GM19328 (cell line): ENCODE results near the gene CPSF3.

Source experiments
- ATAC-seq: cut with Tn5 transposase; IDR thresholded peaks from one replicate; pipeline ENCODE4 v1.9.1; 2021; ENCODE audit warnings: mild to moderate bottlenecking, moderate library complexity; ENCODE audit not compliant: unreplicated experiment

The CPSF3 gene

DNA sequence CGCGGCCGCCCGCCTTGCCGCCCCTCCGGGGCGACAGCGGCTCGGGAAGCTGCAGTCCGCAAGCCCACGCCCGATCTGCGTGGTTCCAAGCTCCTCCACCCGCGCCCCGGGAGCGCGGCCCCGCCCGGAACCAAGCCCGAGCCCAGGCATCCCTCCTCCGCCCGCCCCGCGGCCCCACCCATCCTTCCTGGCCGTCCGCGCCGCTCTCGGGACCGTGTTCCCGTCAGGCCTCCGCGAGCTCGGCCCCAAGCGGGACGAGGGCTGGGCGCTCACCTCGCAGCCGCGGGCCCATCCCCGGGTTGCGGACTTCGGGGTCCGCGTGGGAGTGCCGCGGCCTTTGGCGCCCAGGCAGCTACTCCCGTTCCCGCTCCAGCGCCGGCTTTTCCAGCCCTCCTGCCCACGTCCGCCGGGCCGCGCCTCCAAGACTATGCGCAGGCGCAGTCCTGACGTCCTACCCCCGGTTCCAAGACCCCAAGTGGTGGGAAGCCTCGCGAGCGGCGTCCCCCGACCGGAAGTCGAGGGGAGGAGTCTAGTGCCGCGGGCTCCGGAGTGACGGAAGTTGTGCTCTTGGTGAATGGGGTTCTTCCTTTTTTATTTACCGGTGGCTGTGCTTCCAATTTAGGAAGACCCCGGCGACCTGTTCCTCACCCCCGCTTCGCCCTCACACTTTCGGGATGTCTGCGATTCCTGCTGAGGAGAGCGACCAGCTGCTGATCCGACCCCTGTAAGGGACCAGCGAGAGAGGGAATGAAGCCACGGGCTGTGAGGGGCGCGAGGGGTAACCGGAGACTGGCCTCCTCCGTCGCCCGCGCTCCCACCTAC, at the start of gene CPSF3, which contains the start of gene ITGB1BP1:
Gene CPSF3 (plus strand): TSS at position 555 of the 822 bp plus-strand sequence. CDS start 120 bp downstream, at position 675.
Gene ITGB1BP1 (minus strand): TSS at position 429 of the 822 bp plus-strand sequence. CDS start 4,831 bp downstream, outside the sequence.
- ATAC-seq, result peak; percentile 80

DNA sequence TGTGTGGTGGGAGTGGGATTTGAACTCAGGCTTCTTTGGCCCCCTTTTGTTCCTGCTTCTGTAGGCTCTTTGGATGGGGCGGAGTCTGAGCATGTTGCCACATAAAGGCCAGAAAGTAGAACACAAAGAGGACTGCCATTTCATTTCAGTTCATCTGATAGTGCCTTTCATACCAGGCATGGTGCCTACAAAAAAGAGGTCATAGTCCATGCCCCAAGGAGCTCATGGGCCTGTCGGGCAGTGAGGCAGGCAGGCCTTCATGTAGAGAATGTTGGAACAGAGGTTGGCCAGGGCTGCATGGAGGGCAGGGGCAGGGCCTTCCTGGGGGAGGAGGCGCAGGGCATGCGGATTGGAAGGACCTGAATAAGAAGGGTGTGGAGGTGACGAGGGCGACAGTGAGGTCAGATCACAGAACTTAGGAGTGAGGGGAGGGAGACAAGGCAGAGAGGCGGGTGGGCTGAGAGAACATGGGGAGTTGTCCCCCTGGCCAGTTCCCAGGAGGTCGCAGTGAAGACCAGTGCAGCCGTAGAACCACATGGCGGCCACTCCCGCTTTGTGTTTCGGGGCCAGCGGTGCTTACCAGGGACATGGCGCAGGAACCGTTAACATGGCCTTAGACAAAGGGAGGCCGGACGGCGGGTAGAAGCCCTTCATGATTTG, 49.3 kb upstream of the CPSF3 start:
- ATAC-seq, result no peak

DNA sequence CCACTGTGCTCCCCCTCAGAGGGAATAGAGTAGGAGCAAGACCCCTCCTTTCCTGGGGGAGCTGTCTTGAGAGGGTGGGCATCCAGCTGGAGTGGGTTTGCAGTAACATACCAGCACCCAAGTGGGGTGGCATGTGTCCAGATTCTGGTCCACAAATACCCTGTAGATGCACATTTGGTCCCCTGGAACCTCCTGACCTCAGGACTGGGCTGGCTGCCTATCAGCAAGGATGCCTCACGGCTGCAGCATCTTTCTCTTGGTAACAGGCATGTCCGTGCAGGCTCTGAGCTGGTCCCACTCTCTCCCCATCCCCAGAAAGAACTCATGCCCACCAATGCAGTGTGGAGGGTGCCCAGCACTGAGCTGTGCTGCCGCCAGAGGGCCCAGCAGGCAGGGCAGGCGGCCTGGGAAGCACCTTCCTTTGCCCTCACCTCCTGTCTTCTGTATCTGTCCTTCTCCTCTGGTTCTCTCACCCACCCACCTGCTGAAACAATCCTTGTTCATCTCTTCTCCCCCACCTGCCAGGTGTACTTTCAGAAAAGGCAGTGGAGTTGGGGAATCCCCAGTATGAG, 47.5 kb upstream of the CPSF3 start:
- ATAC-seq, result no peak

DNA sequence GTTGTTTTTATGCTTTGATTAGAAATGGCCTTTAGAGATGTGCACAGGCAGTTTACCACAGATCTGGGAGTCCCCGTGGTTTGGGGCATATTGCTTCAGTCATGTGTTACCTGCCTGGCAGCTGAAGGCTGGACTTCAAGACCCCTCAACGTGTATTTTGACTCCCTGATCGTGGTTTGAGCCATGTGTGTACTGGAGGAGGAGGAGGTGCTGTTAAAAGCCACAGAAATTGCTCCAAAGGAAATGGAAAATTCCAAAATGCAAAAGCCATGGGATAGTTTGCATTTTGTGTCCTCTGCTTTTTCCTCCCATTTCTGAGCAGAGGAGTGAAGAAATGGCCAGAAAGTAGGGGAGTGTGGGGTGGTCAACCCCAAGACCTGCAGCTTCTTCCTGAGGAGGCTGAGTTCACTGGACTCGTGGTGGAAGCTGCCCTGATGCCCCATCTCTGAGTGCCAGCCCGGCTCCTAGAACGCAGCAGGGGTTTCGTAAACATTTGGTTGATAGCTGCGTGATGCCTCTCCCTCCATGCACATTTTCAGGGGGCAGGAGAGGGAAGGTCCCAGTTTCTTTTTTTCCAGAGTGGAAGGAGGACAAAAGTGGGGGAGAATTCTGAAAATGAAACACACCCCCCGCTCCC, 45.9 kb upstream of the CPSF3 start:
- ATAC-seq, result no peak

DNA sequence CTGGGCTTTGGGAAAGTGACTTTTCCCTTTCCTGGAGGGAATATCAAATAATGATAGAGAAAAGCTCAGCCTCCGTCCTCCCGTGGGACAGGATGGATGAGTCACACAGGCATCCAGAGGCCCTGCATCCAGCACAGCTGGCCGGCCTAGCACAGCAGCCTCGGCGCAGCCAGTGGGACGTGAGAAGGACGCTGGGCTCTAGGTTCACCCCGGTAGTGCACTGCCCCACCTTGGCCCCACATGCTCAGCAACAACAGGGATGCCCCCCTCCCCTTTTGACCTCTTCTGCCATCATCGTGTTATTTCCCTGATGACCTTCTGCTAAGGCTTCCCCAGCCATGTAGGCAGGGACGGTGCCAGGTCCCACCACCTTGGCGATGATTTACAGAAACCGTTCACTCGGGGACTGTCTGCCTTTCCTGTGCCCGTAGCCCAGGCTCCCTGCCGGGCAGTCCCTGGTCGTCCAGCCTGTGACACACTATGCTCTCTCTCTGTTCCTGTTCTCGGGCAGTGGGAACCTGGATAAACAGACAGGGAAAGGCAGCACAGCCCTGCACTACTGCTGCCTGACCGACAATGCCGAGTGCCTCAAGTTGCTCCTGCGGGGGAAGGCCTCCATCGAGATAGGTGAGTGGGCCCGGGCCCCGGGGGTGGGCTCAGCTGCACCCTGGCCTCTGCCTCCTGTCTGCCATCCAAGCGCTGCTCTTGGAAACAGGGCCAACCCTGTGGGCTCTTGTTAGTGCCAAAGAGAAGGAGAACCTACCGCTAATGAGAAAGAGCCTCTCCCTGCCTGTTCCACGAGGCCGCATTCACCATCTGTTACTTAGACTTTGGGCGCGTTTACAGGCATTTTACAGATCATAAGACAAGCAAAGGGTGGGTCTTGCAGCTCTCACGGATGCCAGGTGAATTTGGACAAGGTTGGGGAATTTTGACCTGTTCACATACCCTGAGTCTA, 44.7 kb upstream of the CPSF3 start:
- ATAC-seq, result no peak

DNA sequence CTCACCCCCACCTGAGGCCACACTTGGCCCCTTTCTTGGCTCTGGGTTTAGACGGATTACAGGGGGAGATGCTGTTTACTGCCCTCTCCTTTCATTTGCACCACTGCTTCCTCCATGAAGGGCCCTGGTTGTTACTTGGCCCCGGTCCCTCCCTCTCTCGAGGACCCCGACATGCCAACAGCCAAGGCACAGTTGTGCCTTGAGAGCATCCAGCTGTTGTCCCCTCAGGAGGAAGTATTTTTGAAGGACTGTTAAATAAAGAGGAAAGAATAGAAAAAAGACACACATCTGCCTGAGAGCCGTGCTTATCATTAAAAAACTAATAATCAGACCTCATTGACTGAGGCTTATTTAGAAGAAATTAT, 44.1 kb upstream of the CPSF3 start:
- ATAC-seq, result no peak

DNA sequence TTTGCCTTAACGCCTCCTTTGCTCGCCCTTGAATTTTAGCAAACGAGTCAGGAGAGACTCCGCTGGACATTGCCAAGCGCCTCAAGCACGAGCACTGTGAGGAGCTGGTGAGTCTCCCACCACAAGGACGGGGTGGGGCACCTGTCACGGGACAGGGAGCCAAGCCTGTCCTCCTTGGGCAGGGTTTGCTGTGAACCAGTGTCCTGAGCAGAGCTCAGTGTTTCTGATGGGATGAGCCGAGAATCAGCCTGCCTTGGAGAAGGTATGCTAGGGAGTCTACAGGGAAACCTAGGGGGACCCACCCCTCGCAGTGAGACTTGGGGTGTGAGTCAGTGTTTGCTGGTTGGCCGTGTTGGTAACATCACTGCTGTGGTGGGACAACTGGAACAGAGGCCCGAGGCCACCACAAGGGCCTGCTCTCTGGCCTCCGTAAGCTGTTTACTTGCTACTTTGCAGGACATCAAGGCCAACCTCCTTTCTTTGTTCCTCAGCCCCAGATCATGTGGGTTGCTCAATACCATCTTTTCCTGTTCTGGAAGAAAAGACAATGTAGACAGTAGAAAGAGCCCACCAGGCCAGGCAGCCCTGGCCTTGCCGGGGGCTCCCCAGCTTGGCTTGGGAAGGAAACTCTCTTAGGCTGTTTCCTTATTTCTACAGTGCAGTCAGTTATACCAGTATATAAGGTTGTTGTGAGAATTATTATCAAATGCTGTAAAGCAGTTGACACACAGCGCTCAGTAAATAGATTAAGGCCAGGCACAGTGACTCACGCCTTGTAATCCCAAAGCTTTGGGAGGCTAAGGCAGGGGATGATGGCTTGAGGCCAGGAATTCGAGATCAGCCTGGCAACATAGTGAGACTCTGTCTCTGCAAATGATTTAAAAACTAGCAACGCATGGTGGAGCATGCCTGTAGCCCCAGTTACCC, 42.5 kb upstream of the CPSF3 start:
- no peak for ATAC-seq

DNA sequence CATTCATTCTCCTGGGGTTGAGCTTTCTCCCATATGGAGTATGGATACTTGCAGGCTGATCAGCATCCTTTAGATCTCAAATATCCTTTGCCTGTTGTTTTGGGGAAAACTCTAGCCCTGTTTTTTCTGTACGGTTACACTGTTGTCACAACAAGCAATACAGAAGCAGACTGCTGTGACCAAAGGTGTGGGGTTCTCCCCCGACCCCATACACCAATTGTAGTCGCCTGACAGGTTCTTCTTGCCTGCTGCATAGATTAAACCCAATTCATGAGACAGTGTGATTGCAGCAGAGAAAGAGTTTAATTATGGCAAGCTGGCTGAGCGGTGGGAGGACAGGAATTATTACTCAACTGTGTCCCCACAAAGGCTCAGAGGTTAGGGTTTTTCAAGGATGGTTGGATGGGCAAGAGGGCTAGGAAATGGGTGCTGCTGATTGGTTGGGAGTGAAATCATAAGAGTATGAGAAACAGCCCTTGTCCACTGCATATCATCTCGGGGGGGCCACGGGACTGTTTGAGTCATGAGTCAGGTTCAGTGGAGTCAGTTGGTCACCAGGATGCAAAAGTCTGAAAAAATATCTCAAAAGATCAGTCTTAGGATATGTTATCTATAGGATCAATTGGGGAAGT, 40.7 kb upstream of the CPSF3 start:
- ATAC-seq, result no peak

DNA sequence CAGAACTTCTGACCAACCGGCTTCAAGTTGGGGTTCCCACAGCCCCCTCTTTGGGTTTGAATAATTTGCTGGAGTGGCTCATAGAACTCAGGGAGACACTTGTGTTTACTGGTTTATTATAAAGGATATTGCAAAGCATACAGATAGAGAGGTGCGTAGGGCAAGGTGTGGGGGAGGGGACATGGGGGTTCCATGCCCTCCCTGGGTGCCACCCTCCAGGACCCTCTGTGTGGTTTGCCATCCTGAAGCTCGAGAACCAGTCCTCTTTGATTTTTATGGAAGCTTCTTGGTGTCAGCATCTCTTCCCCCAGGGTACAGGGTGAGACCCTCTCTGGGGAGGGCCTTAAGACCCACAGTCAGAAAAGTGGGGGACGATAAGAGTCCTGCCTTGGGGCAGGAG, 38.9 kb upstream of the CPSF3 start:
- ATAC-seq, result no peak

DNA sequence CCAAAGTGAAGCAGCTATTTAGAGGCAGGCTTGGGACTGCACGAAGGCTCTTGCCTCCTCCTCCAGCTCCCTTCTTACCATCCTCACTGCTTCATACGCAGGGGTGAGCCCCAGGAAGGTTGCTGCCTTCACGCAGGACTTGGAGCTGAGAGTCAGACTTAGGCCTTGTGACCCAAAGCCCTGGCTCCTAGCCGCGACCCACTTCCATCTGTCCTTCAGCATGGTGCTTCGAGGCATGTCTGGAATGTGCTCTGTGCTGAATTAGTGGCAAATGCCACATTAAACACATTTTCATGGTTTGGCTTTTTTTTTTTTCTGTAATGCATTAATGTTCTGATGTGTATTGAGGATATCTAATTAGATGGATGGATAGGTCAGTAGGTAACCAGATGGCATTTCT, 37.6 kb upstream of the CPSF3 start:
- ATAC-seq, result no peak

DNA sequence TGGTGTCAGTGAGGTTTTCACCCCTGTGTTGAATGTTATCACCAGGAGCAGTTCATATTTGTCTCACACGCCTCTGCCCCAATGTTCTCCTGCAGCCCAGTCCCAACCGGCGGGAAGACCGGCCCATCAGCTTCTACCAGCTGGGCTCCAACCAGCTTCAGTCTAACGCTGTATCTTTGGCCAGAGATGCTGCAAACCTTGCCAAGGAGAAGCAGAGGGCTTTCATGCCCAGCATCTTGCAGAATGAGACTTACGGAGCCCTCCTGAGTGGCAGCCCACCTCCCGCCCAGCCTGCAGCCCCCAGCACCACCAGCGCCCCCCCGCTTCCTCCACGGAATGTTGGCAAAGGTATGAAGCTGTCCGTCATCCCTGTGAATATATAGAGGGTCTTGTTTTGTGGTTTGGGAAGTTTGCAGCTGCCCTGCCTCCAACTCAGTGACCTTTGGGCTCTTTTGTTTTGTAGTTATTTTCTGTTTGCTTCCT, 35.2 kb upstream of the CPSF3 start:
- no peak for ATAC-seq

DNA sequence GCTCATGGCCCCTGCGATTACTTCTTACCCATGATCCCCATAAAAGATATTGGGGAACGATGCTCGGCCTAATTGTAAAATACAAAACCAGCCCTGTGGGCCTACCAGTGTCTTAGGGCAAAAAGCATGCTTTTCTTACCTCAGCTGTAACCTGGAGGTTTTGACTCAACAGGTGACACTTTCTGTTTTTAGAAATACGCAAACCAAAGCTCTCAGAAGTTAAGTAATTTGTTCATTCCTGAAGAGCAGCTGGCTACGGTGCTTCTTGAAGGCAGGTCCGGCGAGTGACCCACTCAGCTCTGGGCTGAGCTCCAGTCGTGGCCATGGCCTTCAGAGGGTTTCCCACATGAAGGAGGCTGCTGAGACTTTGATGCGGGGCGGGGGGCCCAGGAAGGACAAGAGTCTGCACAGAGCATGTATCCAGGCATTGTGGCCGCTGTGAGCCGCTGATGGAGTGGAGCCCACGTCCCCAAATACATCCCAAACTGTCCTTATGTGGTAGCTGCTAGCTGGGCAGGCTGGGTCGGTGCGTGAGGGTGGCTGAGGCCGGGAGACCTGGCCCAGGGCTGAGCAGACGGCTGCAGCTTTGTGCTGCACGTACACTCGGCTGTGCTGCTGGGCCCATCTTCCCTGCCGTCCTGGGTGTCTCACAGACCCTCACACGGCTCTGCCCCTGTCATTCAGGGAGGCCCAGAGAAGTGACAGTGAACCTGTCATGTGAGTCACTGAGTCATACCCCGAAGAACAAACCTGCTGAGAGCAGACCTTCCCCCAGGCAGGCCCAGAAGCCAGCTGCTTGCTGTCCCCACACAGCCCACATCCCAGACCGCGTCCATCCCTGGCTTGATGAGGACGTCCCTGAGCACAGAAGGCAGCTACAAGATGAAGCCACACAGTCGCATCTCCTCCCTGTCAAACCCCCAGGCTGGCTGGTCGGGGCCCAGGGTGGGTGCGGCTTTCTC, 34.2 kb upstream of the CPSF3 start:
- ATAC-seq, result no peak

DNA sequence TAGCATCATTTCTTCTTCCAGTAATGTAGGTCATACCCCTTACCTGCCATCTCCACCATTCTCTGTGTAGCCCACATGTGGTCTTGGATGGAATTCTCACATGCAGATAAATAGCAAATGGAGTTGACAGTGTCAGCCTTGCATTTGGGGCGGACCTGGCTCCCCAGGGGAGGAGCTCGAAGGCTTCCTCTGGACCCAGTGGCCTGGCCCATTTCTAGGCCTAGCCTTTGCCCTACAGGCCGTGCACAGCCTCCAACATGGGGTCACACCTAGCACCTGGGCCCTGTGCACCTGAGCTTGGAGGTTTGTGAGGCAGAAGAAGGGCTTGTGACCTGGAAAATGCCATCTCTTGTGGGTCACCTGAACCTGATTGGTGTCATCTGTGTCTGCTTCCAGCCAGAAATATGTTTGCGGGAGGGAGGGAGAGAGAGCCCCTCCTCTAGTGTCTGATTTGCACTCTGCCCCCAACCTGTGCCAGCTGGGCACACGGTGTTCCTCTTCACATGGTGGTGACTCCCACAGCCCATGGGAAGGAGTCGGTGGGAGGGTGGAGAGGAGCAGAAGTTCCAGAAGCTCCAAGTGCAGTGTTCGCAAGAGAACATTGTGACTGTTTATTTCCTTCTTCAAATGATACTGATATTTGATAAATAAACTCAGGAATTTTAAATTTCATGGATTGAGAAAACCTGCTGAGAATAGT, 33.2 kb upstream of the CPSF3 start:
- ATAC-seq, result no peak

DNA sequence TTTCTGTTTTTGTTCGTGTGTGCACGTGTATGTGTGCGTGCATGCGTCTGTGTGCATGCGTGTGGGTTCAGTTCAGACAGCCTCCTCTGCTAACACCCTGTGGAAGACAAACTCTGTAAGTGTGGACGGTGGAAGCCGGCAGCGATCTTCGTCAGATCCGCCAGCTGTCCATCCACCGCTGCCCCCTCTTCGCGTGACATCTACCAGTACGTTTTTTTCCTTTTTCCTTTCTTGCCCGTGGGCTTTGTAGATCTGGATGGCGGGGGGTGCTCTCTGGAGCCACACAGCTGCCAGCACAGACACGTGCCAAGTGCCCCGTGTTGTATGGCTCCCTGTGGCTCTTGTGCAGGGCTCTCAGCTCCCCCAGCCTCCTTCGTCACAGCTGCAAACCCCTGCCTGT, 32.5 kb upstream of the CPSF3 start:
- no peak for ATAC-seq

DNA sequence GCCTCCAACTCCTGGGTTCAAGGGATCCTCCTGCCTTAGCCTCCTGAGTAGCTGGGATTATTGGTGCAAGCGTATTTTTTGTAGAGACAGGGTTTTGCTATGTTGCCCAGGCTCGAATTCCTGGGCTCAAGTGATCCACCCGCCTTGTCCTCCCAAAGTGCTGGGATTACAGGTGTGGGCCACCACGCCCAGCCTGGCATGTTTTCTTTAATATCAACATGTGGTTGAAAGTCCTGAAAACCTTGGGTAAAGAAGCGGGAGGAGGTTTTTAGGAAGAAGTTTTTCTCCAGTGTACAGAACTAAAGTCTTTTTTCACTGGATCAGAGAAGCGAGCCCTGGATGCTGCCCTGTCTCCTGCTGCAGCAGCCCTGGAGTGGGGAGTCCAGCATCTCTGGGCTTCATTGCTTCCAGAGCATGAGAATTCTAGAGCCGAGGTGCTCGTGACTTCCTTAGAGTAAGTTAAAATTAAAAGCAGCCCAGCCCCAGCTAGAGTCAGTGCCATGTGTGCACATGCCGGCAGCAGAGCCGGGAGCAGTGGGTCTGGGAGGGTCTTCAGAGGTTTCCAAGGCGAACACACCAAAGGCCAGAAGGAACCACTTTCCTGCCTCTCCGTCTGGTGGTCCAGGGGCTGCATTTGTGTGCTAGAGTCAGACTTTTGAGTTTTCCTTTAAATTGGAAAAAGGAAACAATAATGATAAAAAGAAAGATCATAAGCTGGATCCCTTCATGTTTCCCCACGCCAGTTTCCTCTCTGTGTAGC, 31.3 kb upstream of the CPSF3 start:
- no peak for ATAC-seq
